ENCODE data around the gene SSNA1.
A peak's percentile ranks its signal among the peaks of the same experiment; 100 is the strongest.

Gene SSNA1

DNA sequence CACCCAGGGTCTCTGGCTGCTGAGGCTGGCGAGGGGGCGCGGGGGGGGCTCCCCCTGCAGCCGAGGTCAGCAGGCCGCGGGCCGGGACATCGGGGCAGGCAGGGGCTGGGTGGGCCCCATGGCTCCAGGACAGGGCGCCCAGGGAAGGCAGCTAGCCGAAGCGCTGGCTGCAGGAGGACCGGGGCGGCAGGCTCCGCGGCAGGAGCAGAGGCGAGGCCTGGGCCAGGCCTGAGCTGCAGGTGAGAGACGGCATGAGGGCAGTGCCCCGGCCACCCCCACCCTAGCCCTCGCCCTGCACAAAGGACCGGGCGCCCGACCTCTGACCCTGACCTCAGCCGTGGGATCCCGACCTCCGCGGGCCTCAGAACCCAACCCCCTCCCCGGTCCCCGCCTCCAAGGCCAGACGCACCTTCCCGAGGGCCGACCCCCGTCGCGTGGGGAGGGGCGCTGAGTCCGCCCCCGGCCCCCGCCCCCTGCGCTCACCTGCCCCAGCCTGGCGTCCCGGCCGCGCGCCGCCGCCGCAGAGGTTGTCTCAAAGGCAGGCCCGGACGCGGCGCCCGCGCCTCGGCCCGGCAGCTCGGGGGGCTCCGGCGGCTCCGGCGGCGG lies 33.1 kb downstream of the SSNA1 start:
- no peak for DNase-seq (ENCODE audit: low read depth)

DNA sequence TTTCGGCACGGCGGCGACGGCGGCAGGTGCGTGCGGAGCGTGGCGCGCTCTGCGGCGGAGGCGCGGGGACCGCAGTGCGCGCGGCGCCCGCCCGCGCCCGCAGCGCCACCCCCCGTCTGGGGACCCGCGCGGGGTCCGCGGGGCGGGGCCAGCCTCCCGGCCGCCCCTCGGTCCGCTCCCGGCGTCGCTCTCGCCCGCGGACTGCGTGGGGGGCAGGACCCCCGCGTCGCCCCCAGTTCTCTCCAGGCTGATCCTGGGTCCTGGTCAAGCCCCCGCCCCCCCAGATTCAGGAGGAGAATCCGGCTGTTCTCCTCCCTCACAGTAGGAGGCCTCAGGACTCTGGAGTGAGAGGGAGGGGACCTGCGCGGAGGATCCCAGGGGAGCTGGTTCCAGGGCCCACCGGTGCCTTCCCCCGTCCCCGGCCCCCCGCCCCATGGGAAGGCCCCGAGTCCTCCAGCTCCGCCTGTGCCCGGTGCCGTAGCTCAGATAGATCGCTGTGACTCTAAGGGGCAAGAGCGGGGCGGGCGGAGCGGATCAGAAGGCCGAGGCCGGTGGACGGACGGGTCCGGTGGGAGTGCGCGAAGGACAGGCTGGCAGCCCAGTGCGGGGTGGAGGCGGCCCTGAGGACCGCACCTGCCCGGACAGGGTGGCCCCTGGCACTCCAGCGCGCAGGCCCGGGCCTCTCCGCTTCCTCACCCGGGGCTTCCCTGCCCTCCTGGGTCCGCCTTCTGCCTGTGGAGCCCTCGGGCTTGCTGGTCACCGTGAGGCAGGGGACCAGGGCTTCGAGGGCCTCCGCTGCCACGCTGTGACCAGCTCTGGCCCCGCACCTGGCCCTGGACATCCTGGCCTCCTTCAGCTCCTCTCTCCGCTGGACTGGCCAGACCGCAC lies 34.0 kb downstream of the SSNA1 start, which contains the start of gene RNF208:
TSS of gene RNF208 (minus strand) at position 51 of the 888 bp plus-strand sequence. CDS start 1,028 bp downstream, outside the sequence.
- no peak for DNase-seq (ENCODE audit: low read depth)

DNA sequence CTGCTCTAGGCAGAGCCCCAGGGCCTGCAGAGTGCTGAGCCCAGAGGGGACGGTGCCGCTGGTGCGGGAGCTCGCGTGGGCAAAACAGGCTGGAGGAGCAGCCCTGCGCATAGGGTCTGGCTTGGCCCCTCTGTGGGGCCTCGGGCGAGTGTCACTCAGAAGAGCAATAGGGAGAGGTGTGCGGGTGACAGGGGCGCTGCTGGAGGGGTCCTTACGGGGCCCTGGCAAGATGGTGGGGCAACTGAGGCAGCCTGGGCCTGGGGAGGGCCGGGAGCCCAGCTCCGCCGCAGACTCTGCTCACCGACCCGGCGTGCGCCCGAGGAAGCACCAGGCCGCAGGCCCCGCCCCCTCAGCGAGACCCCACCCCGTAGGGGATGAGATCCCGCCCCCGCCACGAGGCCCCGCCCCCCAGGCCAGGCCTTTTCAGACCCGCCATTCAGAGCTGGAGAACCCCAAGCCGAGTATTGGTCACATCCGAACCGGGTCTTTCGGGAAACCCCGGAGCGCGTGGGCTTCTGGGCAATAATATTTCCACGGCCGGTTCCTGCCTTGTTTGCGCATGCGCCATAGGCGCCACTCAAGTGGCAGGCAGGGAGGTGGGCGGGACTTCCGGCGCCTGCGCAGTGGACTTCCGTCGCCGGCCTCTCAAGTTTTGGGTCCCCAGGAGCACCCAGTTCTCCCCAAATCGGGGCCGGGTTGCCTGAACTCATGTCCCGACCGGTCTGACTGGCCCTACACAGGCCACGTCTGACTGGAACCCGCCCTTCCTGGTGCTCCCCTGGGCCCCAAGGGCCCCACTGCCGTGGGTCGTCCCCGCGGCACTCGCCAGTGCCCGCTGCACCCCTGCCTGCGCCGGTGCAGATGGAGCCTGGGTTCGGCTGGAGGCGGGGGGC lies 34.8 kb downstream of the SSNA1 start:
- peak; percentile 96 for DNase-seq (ENCODE audit: low read depth)

GRCh38 chr9:137224830-137225694 lies 36.6 kb downstream of the SSNA1 start, which contains the start of gene CYSRT1:
CYSRT1 (plus strand) TSS chr9:137225174; CDS start chr9:137225622, 448 bp downstream.
- no peak for DNase-seq (ENCODE audit: low read depth)

- no peak for DNase-seq (ENCODE audit: low read depth)
Measured at GRCh38 chr9:137225699-137226331, 37.3 kb downstream of the SSNA1 start.

DNA sequence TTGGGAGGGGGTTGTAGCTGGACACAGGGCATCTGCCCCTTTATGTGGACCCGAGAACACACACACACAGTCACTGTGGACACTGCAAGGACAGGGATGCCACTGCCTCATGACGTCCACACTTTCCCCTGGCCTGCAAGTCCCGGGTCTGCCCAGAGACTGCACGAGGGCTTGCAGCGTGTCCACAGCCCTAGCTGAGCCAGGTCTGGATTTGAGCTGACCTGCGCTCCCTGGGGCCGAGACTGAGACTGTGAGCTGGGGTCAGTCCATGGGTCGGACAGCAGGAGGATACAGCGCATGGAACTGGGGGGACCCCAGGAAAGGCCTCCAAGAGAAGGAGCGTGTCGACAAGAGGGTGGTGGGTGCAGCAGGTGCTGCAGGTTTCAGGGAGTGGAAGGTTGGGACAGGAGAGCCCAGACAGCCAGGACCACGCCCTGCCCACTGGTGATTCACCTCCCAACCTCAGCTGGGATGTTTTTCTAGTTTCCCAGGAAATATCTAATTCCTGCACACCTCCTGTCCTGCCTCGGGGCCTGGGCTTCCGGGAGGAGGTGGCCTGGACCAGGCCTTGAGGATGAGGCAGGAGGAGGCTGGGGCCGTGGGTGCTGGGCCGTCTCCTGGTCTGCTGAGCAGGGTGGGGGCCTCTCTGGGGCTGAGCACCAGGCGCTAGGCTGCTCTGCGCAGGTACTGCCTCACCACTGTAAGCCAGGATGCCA lies 38.0 kb downstream of the SSNA1 start:
- DNase-seq (ENCODE audit: low read depth) = no peak

GRCh38 chr9:137227054-137227852 lies 38.8 kb downstream of the SSNA1 start, which contains the start of gene RNF224:
RNF224 (plus strand) TSS chr9:137227502; CDS start chr9:137228336, 834 bp downstream.
- DNase-seq (ENCODE audit: low read depth) = peak; percentile 65

DNA sequence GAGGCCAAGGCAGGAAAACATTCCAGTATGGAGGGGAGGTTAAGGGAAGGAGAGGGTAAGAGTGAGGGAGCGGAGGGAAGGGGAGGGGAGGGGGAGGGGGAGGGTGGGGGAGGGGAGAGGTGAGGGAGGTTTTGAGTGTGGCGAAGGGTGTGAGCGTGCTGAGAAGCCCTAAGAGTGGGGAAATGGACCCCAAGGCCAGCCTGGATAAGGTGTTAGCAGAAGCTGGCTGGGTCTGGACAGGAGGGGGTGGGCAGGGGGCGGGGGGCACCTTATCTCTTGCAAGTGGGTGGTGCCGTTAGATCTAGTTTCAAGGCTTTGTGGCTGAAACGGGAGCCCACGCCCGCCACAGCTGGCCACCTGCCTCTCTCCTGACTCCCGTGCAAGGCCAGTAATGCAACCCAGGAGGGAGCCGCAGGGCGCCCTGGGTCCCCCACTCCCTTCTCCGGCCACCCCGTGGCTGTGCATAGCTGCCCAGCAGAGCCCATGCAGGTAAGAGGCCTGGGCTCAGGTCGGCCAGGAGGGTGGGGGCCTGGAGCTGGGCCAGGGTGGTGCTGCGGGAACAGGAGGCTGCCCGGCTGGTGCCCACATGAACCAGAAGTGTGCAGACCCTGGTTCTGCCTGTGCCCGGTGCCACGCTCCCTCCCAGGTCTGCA lies 39.5 kb downstream of the SSNA1 start:
- DNase-seq (ENCODE audit: low read depth) = no peak

GRCh38 chr9:137228506-137228967 lies 40.1 kb downstream of the SSNA1 start:
- DNase-seq (ENCODE audit: low read depth) = no peak

- no peak for DNase-seq (ENCODE audit: low read depth)
Measured at GRCh38 chr9:137228968-137229896, 40.8 kb downstream of the SSNA1 start.

DNA sequence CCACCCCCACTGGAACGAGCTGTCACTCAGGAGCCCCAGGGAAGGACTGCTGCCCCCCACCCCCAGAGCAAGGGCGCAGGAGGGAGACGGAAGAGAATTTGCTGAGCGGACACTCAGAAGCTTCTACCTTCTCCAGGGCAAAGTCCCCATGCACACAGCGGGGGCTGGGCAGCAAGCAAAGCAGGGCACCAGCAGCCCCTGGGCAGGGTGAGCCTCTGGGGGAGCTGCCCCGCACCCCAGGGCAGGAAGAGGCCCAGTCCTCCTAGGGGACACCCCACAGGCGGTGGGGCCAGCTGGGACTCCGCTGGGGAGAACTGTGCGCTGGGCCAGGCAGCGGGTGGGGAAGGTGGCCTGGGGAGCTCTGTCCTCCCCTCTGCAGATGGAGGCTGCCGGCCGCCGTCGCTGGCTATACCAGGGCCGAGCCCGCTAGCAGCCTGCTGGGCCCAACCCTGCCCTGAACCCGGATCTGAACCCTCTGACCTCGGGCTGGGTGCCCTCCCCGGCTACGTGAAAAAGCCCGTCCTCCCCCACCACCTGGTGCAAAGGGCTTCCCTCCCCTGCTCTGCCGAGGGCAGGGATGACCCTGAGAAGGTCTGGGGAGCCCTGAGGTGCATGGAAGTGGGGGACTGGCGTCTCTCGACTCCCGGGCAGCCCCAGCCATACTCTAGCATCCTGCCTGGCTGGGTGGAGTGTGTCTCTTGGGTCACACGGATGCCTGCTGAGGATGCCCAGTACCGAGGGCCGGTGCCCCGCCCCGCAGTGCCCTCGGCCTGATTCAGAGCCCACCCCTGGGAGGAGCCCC lies 41.6 kb downstream of the SSNA1 start:
- no peak for DNase-seq (ENCODE audit: low read depth)

DNA sequence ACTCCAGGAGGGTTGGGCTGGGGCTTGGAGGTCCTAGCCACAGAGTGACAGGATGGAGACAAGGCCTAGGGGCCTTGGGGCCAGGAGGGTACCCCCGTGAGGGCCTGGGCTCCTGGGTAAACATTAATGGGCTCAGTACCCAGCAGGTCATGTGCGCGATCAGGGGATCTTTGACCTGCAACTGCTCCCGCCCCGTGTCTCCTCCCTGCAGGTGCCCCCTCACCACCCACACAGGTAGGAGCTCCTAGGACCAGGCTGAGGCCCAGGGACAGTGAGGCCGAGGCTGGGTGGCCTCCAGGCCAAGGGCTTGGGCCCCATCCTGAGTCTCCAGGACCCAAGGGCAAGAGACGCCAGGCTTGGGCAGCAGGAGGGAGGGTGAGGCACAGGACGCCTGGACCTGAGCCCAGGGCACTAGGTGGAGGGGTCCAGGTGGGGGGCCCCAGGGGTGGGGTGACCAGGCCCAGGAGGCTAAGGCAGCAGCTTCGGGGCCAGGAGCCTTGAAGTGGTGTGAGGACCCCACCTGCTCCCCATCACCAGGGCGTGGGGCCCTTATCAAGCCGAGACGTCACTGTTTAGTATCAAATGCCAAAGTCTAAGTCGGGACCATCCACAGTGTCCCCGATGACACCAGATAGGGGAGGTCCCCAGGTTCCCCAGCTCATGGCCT lies 42.4 kb downstream of the SSNA1 start, which contains the start of gene SLC34A3:
TSS of gene SLC34A3 (plus strand) at position 197 of the 667 bp plus-strand sequence. CDS start 802 bp downstream, outside the sequence.
- no peak for DNase-seq (ENCODE audit: low read depth)

DNA sequence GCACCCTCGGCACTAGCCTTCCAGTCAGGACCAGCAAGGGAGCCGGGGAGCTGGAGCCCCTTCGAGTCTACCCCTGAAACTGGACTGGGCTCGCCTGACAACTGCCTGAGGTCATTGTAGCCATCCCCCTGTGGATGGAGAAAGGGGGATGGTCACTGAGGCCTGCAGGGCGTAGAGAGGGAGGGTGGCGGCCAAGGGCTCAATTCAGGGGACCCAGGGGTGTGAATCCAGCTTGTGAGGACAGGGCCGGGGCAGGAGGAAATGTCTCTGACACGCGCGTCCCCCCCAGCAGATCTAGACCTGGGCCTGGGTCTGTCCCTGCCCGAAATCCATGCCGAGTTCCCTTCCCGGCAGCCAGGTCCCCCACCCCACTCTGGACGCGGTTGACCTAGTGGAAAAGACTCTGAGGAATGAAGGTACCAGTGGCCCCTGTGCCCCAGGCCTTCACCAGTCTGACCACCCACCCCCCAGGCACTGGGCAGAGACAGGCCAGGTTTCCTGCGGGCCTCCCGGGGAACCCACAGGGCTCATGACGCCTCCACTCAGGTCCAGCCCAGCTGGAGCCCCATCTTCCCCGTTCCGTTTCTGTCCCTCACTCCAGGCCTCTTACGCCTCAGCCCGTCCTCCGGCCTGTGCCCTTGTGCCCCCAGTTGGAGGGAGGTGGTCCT lies 43.0 kb downstream of the SSNA1 start:
- DNase-seq (ENCODE audit: low read depth) = no peak

GRCh38 chr9:137232101-137232500 lies 43.6 kb downstream of the SSNA1 start:
- no peak for DNase-seq (ENCODE audit: low read depth)

DNA sequence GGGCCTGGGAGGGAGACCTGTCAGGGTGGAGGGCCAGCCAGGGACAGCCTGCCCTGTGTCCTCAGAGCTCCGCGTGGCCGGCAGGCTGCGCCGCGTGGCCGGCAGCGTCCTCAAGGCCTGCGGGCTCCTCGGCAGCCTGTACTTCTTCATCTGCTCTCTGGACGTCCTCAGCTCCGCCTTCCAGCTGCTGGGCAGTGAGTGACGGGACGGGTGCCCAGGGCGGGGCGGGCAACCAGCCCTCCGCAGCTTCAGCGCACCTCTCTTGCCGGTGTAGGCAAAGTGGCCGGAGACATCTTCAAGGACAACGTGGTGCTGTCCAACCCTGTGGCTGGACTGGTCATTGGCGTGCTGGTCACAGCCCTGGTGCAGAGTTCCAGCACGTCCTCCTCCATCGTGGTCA lies 44.0 kb downstream of the SSNA1 start:
- no peak for DNase-seq (ENCODE audit: low read depth)
